ENCODE results near the gene SLC19A3. TPM values are rescaled to one million over a fixed set of nuclear protein-coding genes. Genes with fewer than 3 reads are reported as not detected.
"Not testable (repeated sequence)": the region's sequence is repeated elsewhere in the genome, so short reads cannot be mapped to it uniquely, and the experiment has no call there.

Gene SLC19A3
- total RNA-seq, 2 donors from 2014 or later = not detected

GRCh38 chr2:227722821-227723220 lies 5.0 kb upstream of the SLC19A3 start:
- not testable (repeated sequence) for H3K27ac Mint-ChIP-seq; H3K27me3 Mint-ChIP-seq (ENCODE audit: low read depth); H3K36me3 Mint-ChIP-seq (ENCODE audit: insufficient read depth in 2 of 2); H3K4me3 Mint-ChIP-seq; H3K4me1 Mint-ChIP-seq (ENCODE audit: low read depth); DNase-seq; H3K9me3 Mint-ChIP-seq; ATAC-seq (replicated peaks in 1 of 2)

GRCh38 chr2:227720680-227721079 lies 2.9 kb upstream of the SLC19A3 start:
- no peaks in the 10 kb centered on the region for H3K36me3 Mint-ChIP-seq (ENCODE audit: insufficient read depth in 2 of 2)
- H3K27ac Mint-ChIP-seq = no peak overlapping the region
- H3K4me3 Mint-ChIP-seq = no peak overlapping the region
- H3K9me3 Mint-ChIP-seq = no peaks in the 10 kb centered on the region
- no peak for ATAC-seq (replicated peaks in 1 of 2)
- no peak for DNase-seq
- peaks cover 4% of the 10 kb centered on the region for H3K4me1 Mint-ChIP-seq (ENCODE audit: low read depth)
- peaks cover 14% of the 10 kb centered on the region for H3K27me3 Mint-ChIP-seq (ENCODE audit: low read depth)

- no peaks in the 10 kb centered on the region for H3K9me3 Mint-ChIP-seq
- no peak overlapping the region for H3K4me3 Mint-ChIP-seq
- peaks cover 4% of the 10 kb centered on the region for H3K4me1 Mint-ChIP-seq (ENCODE audit: low read depth)
- H3K36me3 Mint-ChIP-seq (ENCODE audit: insufficient read depth in 2 of 2) = no peaks in the 10 kb centered on the region
- H3K27me3 Mint-ChIP-seq (ENCODE audit: low read depth) = peaks cover 14% of the 10 kb centered on the region
- H3K27ac Mint-ChIP-seq = no peak overlapping the region
- ATAC-seq (replicated peaks in 1 of 2) = no peak
- DNase-seq = no peak
Observed at GRCh38 chr2:227719641-227720040, 1.8 kb upstream of the SLC19A3 start.

GRCh38 chr2:227716501-227716900 lies 1.3 kb downstream of the SLC19A3 start:
- H3K9me3 Mint-ChIP-seq = no peaks in the 10 kb centered on the region
- peaks cover 4% of the 10 kb centered on the region for H3K4me1 Mint-ChIP-seq (ENCODE audit: low read depth)
- peaks cover 14% of the 10 kb centered on the region for H3K27me3 Mint-ChIP-seq (ENCODE audit: low read depth)
- ATAC-seq (replicated peaks in 1 of 2) (no peak), DNase-seq (no peak)
- H3K36me3 Mint-ChIP-seq (ENCODE audit: insufficient read depth in 2 of 2) = no peaks in the 10 kb centered on the region
- H3K4me3 Mint-ChIP-seq = no peak overlapping the region
- no peak overlapping the region for H3K27ac Mint-ChIP-seq

- no peak for DNase-seq
- H3K9me3 Mint-ChIP-seq = no peaks in the 10 kb centered on the region
Observed at GRCh38 chr2:227713291-227713690, 4.5 kb downstream of the SLC19A3 start.

GRCh38 chr2:227710986-227711385 lies 6.8 kb downstream of the SLC19A3 start:
- Mint-ChIP-seq H3K27me3 (ENCODE audit: low read depth) (no peaks in the 10 kb centered on the region), H3K4me1 (ENCODE audit: low read depth) (no peaks in the 10 kb centered on the region)
- ATAC-seq (replicated peaks in 1 of 2) = no peak

More at GRCh38 chr2:227713291-227713690, 4.5 kb downstream of the SLC19A3 start:
- Mint-ChIP-seq H3K27ac (no peak overlapping the region), H3K4me3 (no peak overlapping the region), H3K4me1 (ENCODE audit: low read depth) (peaks cover 4% of the 10 kb centered on the region), H3K27me3 (ENCODE audit: low read depth) (peaks cover 8% of the 10 kb centered on the region), H3K36me3 (ENCODE audit: insufficient read depth in 2 of 2) (no peaks in the 10 kb centered on the region)
- no peak for ATAC-seq (replicated peaks in 1 of 2)

GRCh38 chr2:227707390-227707789 lies 10.4 kb downstream of the SLC19A3 start:
- no peaks in the 10 kb centered on the region for H3K9me3 Mint-ChIP-seq
- no peaks in the 10 kb centered on the region for H3K4me1 Mint-ChIP-seq (ENCODE audit: low read depth)
- no peak overlapping the region for H3K27ac Mint-ChIP-seq
- no peak for ATAC-seq (replicated peaks in 1 of 2)
- no peaks in the 10 kb centered on the region for H3K36me3 Mint-ChIP-seq (ENCODE audit: insufficient read depth in 2 of 2)
- H3K4me3 Mint-ChIP-seq = no peak overlapping the region
- DNase-seq = no peak
- no peaks in the 10 kb centered on the region for H3K27me3 Mint-ChIP-seq (ENCODE audit: low read depth)

More at GRCh38 chr2:227710986-227711385, 6.8 kb downstream of the SLC19A3 start:
- H3K36me3 Mint-ChIP-seq (ENCODE audit: insufficient read depth in 2 of 2) = no peaks in the 10 kb centered on the region
- no peak overlapping the region for H3K27ac Mint-ChIP-seq
- no peaks in the 10 kb centered on the region for H3K9me3 Mint-ChIP-seq
- no peak for DNase-seq
- no peak overlapping the region for H3K4me3 Mint-ChIP-seq

- Mint-ChIP-seq H3K4me3 (no peak overlapping the region), H3K27ac (no peak overlapping the region), H3K27me3 (ENCODE audit: low read depth) (no peaks in the 10 kb centered on the region), H3K36me3 (ENCODE audit: insufficient read depth in 2 of 2) (no peaks in the 10 kb centered on the region), H3K4me1 (ENCODE audit: low read depth) (no peaks in the 10 kb centered on the region), H3K9me3 (no peaks in the 10 kb centered on the region)
- no peak for ATAC-seq (replicated peaks in 1 of 2)
- no peak for DNase-seq
Observed at GRCh38 chr2:227706859-227707258, 11.0 kb downstream of the SLC19A3 start.

GRCh38 chr2:227703961-227704360 lies 13.9 kb downstream of the SLC19A3 start:
- Mint-ChIP-seq H3K27ac (no peak overlapping the region), H3K36me3 (ENCODE audit: insufficient read depth in 2 of 2) (no peaks in the 10 kb centered on the region), H3K27me3 (ENCODE audit: low read depth) (no peaks in the 10 kb centered on the region), H3K4me1 (ENCODE audit: low read depth) (no peaks in the 10 kb centered on the region), H3K4me3 (no peak overlapping the region), H3K9me3 (no peaks in the 10 kb centered on the region)
- no peak for ATAC-seq (replicated peaks in 1 of 2)
- no peak for DNase-seq

- no peaks in the 10 kb centered on the region for H3K27me3 Mint-ChIP-seq (ENCODE audit: low read depth)
- ATAC-seq (replicated peaks in 1 of 2) = no peak
- H3K27ac Mint-ChIP-seq = no peak overlapping the region
- no peak overlapping the region for H3K4me3 Mint-ChIP-seq
- DNase-seq = no peak
- no peaks in the 10 kb centered on the region for H3K4me1 Mint-ChIP-seq (ENCODE audit: low read depth)
- no peaks in the 10 kb centered on the region for H3K36me3 Mint-ChIP-seq (ENCODE audit: insufficient read depth in 2 of 2)
- H3K9me3 Mint-ChIP-seq = no peaks in the 10 kb centered on the region
Observed at GRCh38 chr2:227703280-227703732, 14.5 kb downstream of the SLC19A3 start.

- no peak overlapping the region for H3K27ac Mint-ChIP-seq
Observed at GRCh38 chr2:227701556-227701955, 16.3 kb downstream of the SLC19A3 start.

GRCh38 chr2:227696990-227697679 lies 20.7 kb downstream of the SLC19A3 start:
- no peak for ATAC-seq (replicated peaks in 1 of 2)

More at GRCh38 chr2:227701556-227701955, 16.3 kb downstream of the SLC19A3 start:
- H3K27me3 Mint-ChIP-seq (ENCODE audit: low read depth) = no peaks in the 10 kb centered on the region
- H3K9me3 Mint-ChIP-seq = no peaks in the 10 kb centered on the region
- no peak overlapping the region for H3K4me3 Mint-ChIP-seq
- H3K4me1 Mint-ChIP-seq (ENCODE audit: low read depth) = no peaks in the 10 kb centered on the region
- H3K36me3 Mint-ChIP-seq (ENCODE audit: insufficient read depth in 2 of 2) = no peaks in the 10 kb centered on the region
- no peak for ATAC-seq (replicated peaks in 1 of 2)
- DNase-seq = no peak

GRCh38 chr2:227687189-227687588 lies 30.6 kb downstream of the SLC19A3 start:
- H3K4me1 Mint-ChIP-seq (ENCODE audit: low read depth) = no peaks in the 10 kb centered on the region
- no peak overlapping the region for H3K4me3 Mint-ChIP-seq
- no peak for DNase-seq
- no peaks in the 10 kb centered on the region for H3K36me3 Mint-ChIP-seq (ENCODE audit: insufficient read depth in 2 of 2)
- H3K9me3 Mint-ChIP-seq = no peaks in the 10 kb centered on the region
- no peak for ATAC-seq (replicated peaks in 1 of 2)
- H3K27me3 Mint-ChIP-seq (ENCODE audit: low read depth) = peaks cover 7% of the 10 kb centered on the region
- H3K27ac Mint-ChIP-seq = no peak overlapping the region

More at GRCh38 chr2:227696990-227697679, 20.7 kb downstream of the SLC19A3 start:
- no peak for DNase-seq
- Mint-ChIP-seq H3K9me3 (no peaks in the 10 kb centered on the region), H3K36me3 (ENCODE audit: insufficient read depth in 2 of 2) (no peaks in the 10 kb centered on the region), H3K27ac (no peak overlapping the region), H3K4me1 (ENCODE audit: low read depth) (no peaks in the 10 kb centered on the region), H3K4me3 (no peak overlapping the region), H3K27me3 (ENCODE audit: low read depth) (peaks cover 12% of the 10 kb centered on the region)

- DNase-seq = no peak
- no peak for ATAC-seq (replicated peaks in 1 of 2)
- H3K36me3 Mint-ChIP-seq (ENCODE audit: insufficient read depth in 2 of 2) = no peaks in the 10 kb centered on the region
- no peaks in the 10 kb centered on the region for H3K4me1 Mint-ChIP-seq (ENCODE audit: low read depth)
- peaks cover 7% of the 10 kb centered on the region for H3K27me3 Mint-ChIP-seq (ENCODE audit: low read depth)
- H3K27ac Mint-ChIP-seq = no peak overlapping the region
- no peaks in the 10 kb centered on the region for H3K9me3 Mint-ChIP-seq
- no peak overlapping the region for H3K4me3 Mint-ChIP-seq
Observed at GRCh38 chr2:227684258-227684657, 33.6 kb downstream of the SLC19A3 start.
